Measurements from ENCODE around the gene DCDC2B. TPM values are rescaled to one million over a fixed set of nuclear protein-coding genes. Genes with fewer than 3 reads are reported as not detected.

DCDC2B gene
- total RNA-seq, 1 experiment from 2014 or later = 0.27 TPM

DNA sequence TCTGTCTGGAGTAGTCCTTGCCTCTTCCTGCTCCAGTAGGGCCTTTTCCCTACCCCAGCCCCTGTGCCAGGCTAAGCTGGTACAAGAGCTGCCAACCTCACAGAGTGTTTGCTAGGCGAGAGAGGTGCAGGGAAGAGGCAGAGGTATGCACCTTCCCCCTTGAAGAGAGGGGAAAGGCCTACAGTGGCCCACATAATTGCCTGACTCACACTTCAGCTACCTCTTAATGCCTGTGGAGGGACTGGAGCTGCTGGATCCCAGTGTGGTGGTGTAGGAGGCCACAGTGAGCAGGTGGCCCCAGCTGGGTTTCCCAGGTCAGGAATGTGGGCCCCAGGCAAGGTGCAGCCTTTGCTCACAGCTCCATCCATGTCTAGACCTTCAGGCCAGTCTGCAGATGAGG lies 11.8 kb upstream of the DCDC2B start:
- ChIA-PET RAD21 (ENCODE audit: low non-redundant PET in 1 of 2, low total read pairs in 2 of 2, uncharacterized antibody in 2 of 2, unreplicated experiment in 2 of 2) (no interaction called here), POLR2A (no interaction called here), CTCF (interaction anchor here (1.1 kb wide), 1 partner anchor 13 kb away, joined by 3 read pairs; no protein-coding TSS in a partner anchor)
- no peak overlapping the region for H3K4me2 ChIP-seq (ENCODE audit: low read length)
- no peaks in the 10 kb centered on the region for H3K9me2 ChIP-seq (ENCODE audit: insufficient read depth)
- H3K9me3 ChIP-seq (ENCODE audit: control insufficient read depth in 1 of 2, insufficient read depth in 1 of 2, low read depth in 1 of 2, low read length in 2 of 2) = no peaks in the 10 kb centered on the region
- H3K4me1 ChIP-seq (ENCODE audit: control insufficient read depth in 1 of 2, insufficient read depth in 2 of 2, low read length in 2 of 2) = peaks cover 5 to 21% of the 10 kb centered on the region in 2 experiments; a peak in 3 of 4 replicates
- no peak overlapping the region for H3K4me3 ChIP-seq (replicated peaks in 1 of 2; ENCODE audit: low read depth in 1 of 2, low read length in 2 of 2)
- H3K36me3 ChIP-seq (ENCODE audit: control insufficient read depth in 1 of 2, insufficient read depth in 2 of 2, low read length in 2 of 2) = peaks cover 27 to 50% of the 10 kb centered on the region in 2 experiments
- no peaks in the 10 kb centered on the region; the same call in 1 of the 2 replicates for H4K20me1 ChIP-seq (ENCODE audit: insufficient read depth)
- no peak for ATAC-seq
- no peak overlapping the region; the same call in 1 of the 2 replicates for H3K27ac ChIP-seq (ENCODE audit: low read depth, low read length)
- H3K79me2 ChIP-seq (ENCODE audit: insufficient read depth, low read length) = no peaks in the 10 kb centered on the region
- BruUV-seq (replicated peaks) = no TSS peak
- TF ChIP-seq POLR2AphosphoS5 (IDR thresholded peaks at IDR 0.05; ENCODE audit: low read depth, low read length) (no peak), ZFX (IDR thresholded peaks at IDR 0.05) (no peak), EGR1 (IDR thresholded peaks at IDR 0.05; ENCODE audit: low read depth) (no peak), EZH2 (IDR thresholded peaks at IDR 0.05) (no peak), YY1 (IDR thresholded peaks at IDR 0.05; ENCODE audit: extremely low read depth, insufficient replicate concordance, low read depth, low read length) (no peak), ELF1 (IDR thresholded peaks at IDR 0.05; ENCODE audit: borderline replicate concordance, low read depth) (no peak), SRF (IDR thresholded peaks at IDR 0.05; ENCODE audit: low read depth) (no peak), CTCF (IDR thresholded peaks at IDR 0.05 in 2 of 3, conservative IDR thresholded peaks at IDR 0.05 in 1 of 3; ENCODE audit: borderline replicate concordance in 1 of 3, insufficient read depth in 1 of 3, low read depth in 2 of 3, low read length in 2 of 3) (no peak), EZH2phosphoT487 (IDR thresholded peaks at IDR 0.05; ENCODE audit: borderline replicate concordance) (no peak), ZNF274 (IDR thresholded peaks at IDR 0.05; ENCODE audit: low read depth, low read length) (no peak), RAD21 (IDR thresholded peaks at IDR 0.05; ENCODE audit: low read depth) (no peak), TCF7L2 (IDR thresholded peaks at IDR 0.05; ENCODE audit: borderline replicate concordance, extremely low read depth, insufficient read depth, insufficient read length) (no peak), POLR2A (IDR thresholded peaks at IDR 0.05; ENCODE audit: borderline replicate concordance, extremely low read depth, insufficient read depth, insufficient read length) (no peak), SP1 (IDR thresholded peaks at IDR 0.05; ENCODE audit: low read depth) (no peak)
- TF ChIP-seq, protein P1, sequence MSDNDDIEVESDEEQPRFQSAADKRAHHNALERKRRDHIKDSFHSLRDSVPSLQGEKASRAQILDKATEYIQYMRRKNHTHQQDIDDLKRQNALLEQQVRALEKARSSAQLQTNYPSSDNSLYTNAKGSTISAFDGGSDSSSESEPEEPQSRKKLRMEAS (IDR thresholded peaks at IDR 0.05) = no peak
- TF ChIP-seq, protein P2, sequence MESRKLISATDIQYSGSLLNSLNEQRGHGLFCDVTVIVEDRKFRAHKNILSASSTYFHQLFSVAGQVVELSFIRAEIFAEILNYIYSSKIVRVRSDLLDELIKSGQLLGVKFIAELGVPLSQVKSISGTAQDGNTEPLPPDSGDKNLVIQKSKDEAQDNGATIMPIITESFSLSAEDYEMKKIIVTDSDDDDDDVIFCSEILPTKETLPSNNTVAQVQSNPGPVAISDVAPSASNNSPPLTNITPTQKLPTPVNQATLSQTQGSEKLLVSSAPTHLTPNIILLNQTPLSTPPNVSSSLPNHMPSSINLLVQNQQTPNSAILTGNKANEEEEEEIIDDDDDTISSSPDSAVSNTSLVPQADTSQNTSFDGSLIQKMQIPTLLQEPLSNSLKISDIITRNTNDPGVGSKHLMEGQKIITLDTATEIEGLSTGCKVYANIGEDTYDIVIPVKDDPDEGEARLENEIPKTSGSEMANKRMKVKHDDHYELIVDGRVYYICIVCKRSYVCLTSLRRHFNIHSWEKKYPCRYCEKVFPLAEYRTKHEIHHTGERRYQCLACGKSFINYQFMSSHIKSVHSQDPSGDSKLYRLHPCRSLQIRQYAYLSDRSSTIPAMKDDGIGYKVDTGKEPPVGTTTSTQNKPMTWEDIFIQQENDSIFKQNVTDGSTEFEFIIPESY (IDR thresholded peaks at IDR 0.05; ENCODE audit: extremely low read depth, insufficient replicate concordance, low read length) = no peak
- H2AFZ ChIP-seq (ENCODE audit: low read depth, low read length, poor library complexity, severe bottlenecking) = no peak overlapping the region
- H3K9ac ChIP-seq (ENCODE audit: low read length) = no peak overlapping the region
- DNase-seq (ENCODE audit: low read depth, low spot score) = no peak
- H3K27me3 ChIP-seq (ENCODE audit: insufficient read depth, low read length) = no peaks in the 10 kb centered on the region
- intact Hi-C loops (cut with micrococcal nuclease) = no loop called here

All from HCT116 (cell line).